GM19351 (cell line): ENCODE measurements around the gene SYTL1.

Source experiments
- ATAC-seq: cut with Tn5 transposase; IDR thresholded peaks from one replicate; pipeline ENCODE4 v1.9.1; 2021; ENCODE audit warnings: mild to moderate bottlenecking, moderate library complexity; ENCODE audit not compliant: unreplicated experiment

The SYTL1 gene

DNA sequence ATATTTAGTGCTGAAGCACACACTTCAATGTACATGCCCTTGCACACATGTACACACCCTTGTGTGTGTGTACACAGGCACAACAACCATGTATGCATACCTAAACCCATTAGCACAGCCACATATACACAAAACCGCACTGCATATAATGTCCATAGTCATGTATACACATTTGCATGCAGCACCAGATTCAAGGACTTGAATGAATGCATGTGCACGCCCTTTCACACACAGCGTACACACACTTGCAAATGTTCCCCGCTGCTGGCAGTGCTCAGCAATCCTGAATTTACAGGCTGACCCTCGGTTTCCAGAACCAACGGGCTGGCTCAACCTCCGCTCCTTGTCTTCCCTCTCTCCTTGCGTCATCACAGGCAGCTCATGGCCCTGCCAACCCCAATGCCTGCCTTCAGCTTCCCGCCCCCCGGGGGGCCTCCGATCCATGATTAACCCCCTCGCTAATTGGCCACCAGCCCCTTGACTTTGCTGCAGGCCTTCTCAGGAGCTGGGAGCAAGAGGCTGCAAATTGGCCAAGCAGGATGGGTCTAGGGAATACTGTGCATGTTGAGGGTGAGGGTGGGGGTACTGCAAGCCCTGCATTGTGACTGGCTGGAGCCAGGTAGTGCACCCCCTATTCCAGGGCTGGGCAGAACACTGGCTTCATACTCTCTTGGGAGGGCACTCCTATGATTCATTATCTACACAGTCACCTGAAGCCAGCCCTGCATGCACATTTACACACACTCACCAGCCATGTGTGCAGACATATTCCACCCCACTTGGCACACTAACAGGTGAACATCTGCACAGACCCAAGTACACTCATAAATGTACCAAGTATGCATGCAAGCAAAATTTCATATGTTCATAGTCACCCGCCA, 58.5 kb downstream of the SYTL1 start:
- no peak for ATAC-seq

DNA sequence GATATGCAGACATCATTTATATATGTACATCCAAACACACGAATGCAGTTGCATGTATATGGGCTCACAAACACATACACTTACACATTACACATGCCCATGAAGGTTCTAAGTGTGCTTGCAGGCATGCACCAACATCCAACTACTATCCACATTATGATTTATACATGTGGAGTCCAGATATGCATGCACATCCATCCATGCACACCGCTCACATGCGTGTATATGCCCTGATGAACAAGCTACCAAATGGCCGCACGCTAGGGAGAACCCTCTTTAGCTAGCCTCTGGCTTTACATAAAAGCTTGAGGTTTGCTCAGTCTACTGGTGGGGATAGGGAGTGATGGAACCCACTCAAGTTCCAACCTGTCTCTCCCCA, 59.1 kb downstream of the SYTL1 start:
- no peak for ATAC-seq

DNA sequence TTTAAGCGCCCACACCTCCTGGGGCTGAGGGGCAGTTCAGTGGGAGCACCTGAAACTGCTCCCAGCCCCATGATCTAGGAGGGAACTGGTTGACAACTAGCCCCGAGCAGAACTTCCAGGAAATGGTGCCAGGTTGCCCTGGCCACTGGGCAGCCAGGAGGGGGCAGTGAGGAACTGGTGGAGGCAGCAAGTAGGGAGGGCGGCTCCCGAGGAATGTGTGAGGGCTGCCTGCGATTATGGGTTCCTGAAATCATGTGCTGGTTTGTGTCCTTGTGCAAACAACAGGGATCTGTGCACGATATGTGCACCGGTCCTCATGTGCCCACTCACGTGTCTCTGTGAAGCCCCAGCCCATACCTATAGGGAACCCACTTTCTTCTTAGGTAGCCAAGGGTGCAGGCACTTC, 60.5 kb downstream of the SYTL1 start:
- ATAC-seq: no peak

DNA sequence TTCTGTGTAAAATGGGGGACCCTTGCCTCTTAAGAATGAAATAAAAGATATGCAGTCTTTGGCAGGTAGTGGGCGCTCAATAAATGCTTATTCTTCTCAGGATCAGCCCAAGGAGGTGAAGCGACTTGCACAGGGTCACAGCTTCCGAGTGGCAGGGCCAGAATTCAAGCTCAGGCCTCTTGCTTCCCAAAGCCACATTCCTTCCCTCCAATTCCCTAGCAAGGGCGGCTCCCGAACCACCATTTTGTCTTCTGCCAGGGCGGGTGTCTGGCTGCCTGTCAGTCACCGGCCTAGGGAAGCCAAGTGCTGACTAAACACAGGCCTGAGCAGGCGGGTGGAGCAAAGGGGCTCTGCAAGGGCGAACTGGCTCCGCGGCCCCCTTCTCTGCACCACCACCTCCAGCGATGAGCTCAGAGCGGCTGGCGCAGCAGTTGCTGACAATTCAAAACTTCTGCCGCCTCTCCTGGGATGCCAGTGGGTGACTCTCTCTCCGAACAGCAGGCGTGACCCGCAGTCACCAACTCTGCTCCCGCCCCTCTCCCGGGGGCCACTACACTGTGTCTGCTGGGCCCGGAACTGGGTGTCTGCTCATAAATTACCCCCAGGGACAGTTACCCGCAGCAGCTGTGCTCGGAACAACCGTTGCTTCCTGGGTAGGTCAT, 61.4 kb downstream of the SYTL1 start:
- no peak for ATAC-seq
